K562 (cell line): ENCODE measurements around the gene CBX4. TPM values are rescaled to one million over a fixed set of nuclear protein-coding genes. Genes with fewer than 3 reads are reported as not detected.

Experiments
- BHLHE40 ChIP-seq: IDR thresholded peaks from 2 replicates; pipeline ENCODE4 v1.6.1; 2011; ENCODE audit warnings: low read length, improper control_type of control experiment
- CAMTA2 ChIP-seq: fragments of 250-450 bp; sonication (Bioruptor Pico); conservative IDR thresholded peaks from 2 replicates; pipeline ENCODE4 v1.5.1; 2022
- EGR1 ChIP-seq: fragments of 450-650 bp; conservative IDR thresholded peaks from 2 replicates; pipeline ENCODE4 v1.6.1; 2017; ENCODE audit warnings: mild to moderate bottlenecking
- FIP1L1 ChIP-seq: fragments of 200-400 bp; formaldehyde crosslinking; IDR thresholded peaks from 2 replicates; pipeline ENCODE4 v1.6.1; 2018; ENCODE audit warnings: mild to moderate bottlenecking, low read depth, low read length; ENCODE audit not compliant: poor library complexity, severe bottlenecking
- HMG20B ChIP-seq: fragments of 250-450 bp; sonication (Bioruptor Pico); IDR thresholded peaks from 2 replicates; pipeline ENCODE4 v1.5.0; 2021; ENCODE audit warnings: mild to moderate bottlenecking
- HOXB6 ChIP-seq: fragments of 250-450 bp; sonication (Bioruptor Pico); IDR thresholded peaks from 2 replicates; pipeline ENCODE4 v1.5.1; 2022; ENCODE audit warnings: mild to moderate bottlenecking, borderline replicate concordance
- KDM2B ChIP-seq: fragments of 250-450 bp; sonication (Bioruptor Pico); IDR thresholded peaks from 2 replicates; pipeline ENCODE4 v1.8.0; 2021; ENCODE audit warnings: mild to moderate bottlenecking, moderate library complexity
- MTA1 ChIP-seq: fragments of 450-650 bp; IDR thresholded peaks from 2 replicates; pipeline ENCODE4 v1.6.1; 2017; ENCODE audit warnings: borderline replicate concordance
- NCOA2 ChIP-seq, 2 experiments: fragments of 450-650 bp; IDR thresholded peaks; 2 replicates each; pipeline ENCODE4 v1.6.1; 2018; ENCODE audit warnings: mild to moderate bottlenecking in 2 of 2, moderate library complexity in 1 of 2; ENCODE audit not compliant: partially characterized antibody in 2 of 2
- NEUROD1 ChIP-seq: fragments of 150-350 bp; IDR thresholded peaks from 2 replicates; pipeline ENCODE4 v1.6.1; 2014; ENCODE audit warnings: borderline replicate concordance, low read length, low read depth; ENCODE audit not compliant: partially characterized antibody
- OTX1 ChIP-seq: fragments of 450-650 bp; formaldehyde crosslinking; IDR thresholded peaks from 2 replicates; pipeline ENCODE4 v1.4.0; 2022; ENCODE audit warnings: mild to moderate bottlenecking
- PHTF2 ChIP-seq: fragments of 250-450 bp; sonication (Bioruptor Pico); IDR thresholded peaks from 2 replicates; pipeline ENCODE4 v1.5.0; 2021; ENCODE audit warnings: mild to moderate bottlenecking
- SAP30 ChIP-seq: fragments of 200-600 bp; sonication (generic); IDR thresholded peaks from 2 replicates; pipeline ENCODE4 v1.6.1; 2012; ENCODE audit warnings: borderline replicate concordance, low read depth, mild to moderate bottlenecking, moderate library complexity, low read length, control low read depth, inconsistent platforms; ENCODE audit not compliant: insufficient read depth, poor library complexity, severe bottlenecking
- SMAD1 ChIP-seq: fragments of 150-350 bp; IDR thresholded peaks from 2 replicates; pipeline ENCODE4 v1.6.1; 2014; ENCODE audit warnings: low read length, low read depth; ENCODE audit not compliant: partially characterized antibody
- WHSC1 ChIP-seq: IDR thresholded peaks from one replicate; pipeline ENCODE4 v1.6.1; 2012; ENCODE audit warnings: low read length, control low read depth, inconsistent platforms
- ZC3H4 ChIP-seq: sonication (generic); formaldehyde crosslinking; IDR thresholded peaks from 2 replicates; pipeline ENCODE4 v1.9.0; 2021; ENCODE audit warnings: missing genetic modification reagents, borderline replicate concordance
- ZKSCAN8 ChIP-seq: fragments of 200-800 bp; sonication (Bioruptor generic); IDR thresholded peaks from 2 replicates; pipeline ENCODE4 v1.6.1; 2016; ENCODE audit warnings: missing genetic modification characterization, missing compliant biosample characterization
- ZNF184 ChIP-seq: sonication (generic); formaldehyde crosslinking; IDR thresholded peaks from 2 replicates; pipeline ENCODE4 v1.5.0; 2020; ENCODE audit warnings: missing genetic modification reagents
- ZNF717 ChIP-seq: fragments of 250-450 bp; sonication (Bioruptor Pico); IDR thresholded peaks from 2 replicates; pipeline ENCODE4 v1.5.0; 2021
- ZNF766 ChIP-seq: fragments of 200-800 bp; sonication (Bioruptor generic); conservative IDR thresholded peaks from 2 replicates; pipeline ENCODE4 v1.6.1; 2016; ENCODE audit warnings: missing genetic modification characterization, missing compliant biosample characterization
- polyA plus RNA-seq, 8 experiments: library from polyadenylated mRNA; depleted of rRNA in 4 of 8; stranded (reverse) in 5 of 8; unstranded in 3 of 8; fragments of >200 nt; fragmentation: Nextera tagmentation in 2 of 8; fragmentation: Illumina TruSeq in 1 of 8; extraction: Ambion mirVana in 2 of 8; extraction: Trizol in 1 of 8; gene quantifications; 2 replicates each; pipeline versions ENCODE4 v1.2.1 to v1.2.3, GENCODE V29; 2011 to 2014; ENCODE audit warnings: inconsistent platforms in 1 of 8, missing spikeins in 1 of 8
- total RNA-seq, 7 experiments: library from RNA; depleted of rRNA in 6 of 7; stranded (reverse); fragments of >200 nt in 6 of 7; fragmentation: Illumina TruSeq in 2 of 7; extraction: Trizol in 2 of 7; gene quantifications; 2 replicates each; pipeline versions ENCODE4 v1.2.1 to v1.2.3, GENCODE V29; 2011 to 2021; ENCODE audit warnings: low replicate concordance in 1 of 7
- TF ChIP-seq, protein P1 (sequence below): fragments of 250-450 bp; sonication (Bioruptor Pico); IDR thresholded peaks from 2 replicates; pipeline ENCODE4 v1.8.0; 2022; ENCODE audit warnings: inconsistent platforms
- TF ChIP-seq, protein P2 (sequence below): fragments of 450-650 bp; IDR thresholded peaks from 2 replicates; pipeline ENCODE4 v1.7.1; 2018; ENCODE audit warnings: mild to moderate bottlenecking, low read depth; ENCODE audit not compliant: partially characterized antibody
- TF ChIP-seq, protein P3 (sequence below): fragments of 450-650 bp; formaldehyde crosslinking; IDR thresholded peaks from 2 replicates; pipeline ENCODE4 v1.4.0; 2022; ENCODE audit warnings: missing genetic modification characterization

CBX4 gene
- total and polyA plus RNA-seq, 9 of the 15 experiments (the other 6 are each of a cell fraction or from before 2014, with no cell fraction given): 0.98 to 50.5 (median 10.0) TPM

DNA sequence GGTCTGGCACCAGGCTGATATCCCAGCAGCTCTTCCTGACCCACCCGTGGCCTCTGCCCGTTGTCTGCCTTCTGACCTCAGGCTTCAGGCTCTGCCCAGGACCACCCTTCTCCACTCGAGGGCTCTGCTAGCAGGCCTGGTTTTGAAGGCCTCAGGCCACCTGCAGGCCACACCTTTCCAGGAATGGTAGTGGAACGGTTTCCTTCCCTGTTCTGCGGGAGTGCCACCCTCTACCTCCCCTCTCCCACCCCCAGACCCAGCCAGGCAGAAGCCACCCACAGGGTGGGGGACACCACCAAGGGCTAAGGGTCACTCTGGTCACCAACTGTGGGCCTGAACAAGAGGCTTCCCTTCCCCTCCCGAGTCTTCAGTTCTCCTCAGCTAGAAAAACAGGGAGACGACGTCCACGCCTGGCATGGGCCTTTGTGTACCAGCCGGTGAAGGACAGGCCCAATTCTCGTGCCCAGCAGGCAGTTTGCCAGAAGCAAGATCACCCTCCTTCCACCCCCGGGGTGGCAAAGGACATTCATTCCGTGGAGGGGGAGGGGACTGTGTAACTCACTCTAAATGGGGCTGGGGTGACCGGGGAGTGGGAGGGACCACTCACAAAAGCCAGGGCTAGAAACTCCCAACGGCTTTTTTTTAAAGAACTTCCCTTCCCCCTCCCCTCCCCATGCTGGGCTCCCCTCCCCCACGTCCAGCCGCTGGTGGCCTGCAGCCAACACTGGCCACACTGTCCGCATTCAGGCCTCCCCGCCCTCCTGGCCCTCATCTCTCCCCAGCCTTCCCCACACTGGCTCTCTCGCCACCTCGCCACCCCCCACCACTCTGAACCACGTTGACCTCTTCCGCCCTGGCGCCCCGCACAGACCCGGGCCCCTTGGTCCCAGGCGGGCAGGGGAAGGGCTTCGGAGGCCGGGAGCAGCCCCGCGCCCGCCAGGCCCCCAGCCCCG, 7.7 kb downstream of the CBX4 start (continued):
- TF ChIP-seq, protein P1, sequence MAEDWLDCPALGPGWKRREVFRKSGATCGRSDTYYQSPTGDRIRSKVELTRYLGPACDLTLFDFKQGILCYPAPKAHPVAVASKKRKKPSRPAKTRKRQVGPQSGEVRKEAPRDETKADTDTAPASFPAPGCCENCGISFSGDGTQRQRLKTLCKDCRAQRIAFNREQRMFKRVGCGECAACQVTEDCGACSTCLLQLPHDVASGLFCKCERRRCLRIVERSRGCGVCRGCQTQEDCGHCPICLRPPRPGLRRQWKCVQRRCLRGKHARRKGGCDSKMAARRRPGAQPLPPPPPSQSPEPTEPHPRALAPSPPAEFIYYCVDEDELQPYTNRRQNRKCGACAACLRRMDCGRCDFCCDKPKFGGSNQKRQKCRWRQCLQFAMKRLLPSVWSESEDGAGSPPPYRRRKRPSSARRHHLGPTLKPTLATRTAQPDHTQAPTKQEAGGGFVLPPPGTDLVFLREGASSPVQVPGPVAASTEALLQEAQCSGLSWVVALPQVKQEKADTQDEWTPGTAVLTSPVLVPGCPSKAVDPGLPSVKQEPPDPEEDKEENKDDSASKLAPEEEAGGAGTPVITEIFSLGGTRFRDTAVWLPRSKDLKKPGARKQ (CRISPR knock-in tag): no peak
- TF ChIP-seq PHTF2 (CRISPR knock-in tag): no peak
- TF ChIP-seq ZNF184 (CRISPR knock-in tag): no peak
- no peak for TF ChIP-seq SMAD1
- peak; percentile 54 for TF ChIP-seq EGR1
- TF ChIP-seq, protein P2, sequence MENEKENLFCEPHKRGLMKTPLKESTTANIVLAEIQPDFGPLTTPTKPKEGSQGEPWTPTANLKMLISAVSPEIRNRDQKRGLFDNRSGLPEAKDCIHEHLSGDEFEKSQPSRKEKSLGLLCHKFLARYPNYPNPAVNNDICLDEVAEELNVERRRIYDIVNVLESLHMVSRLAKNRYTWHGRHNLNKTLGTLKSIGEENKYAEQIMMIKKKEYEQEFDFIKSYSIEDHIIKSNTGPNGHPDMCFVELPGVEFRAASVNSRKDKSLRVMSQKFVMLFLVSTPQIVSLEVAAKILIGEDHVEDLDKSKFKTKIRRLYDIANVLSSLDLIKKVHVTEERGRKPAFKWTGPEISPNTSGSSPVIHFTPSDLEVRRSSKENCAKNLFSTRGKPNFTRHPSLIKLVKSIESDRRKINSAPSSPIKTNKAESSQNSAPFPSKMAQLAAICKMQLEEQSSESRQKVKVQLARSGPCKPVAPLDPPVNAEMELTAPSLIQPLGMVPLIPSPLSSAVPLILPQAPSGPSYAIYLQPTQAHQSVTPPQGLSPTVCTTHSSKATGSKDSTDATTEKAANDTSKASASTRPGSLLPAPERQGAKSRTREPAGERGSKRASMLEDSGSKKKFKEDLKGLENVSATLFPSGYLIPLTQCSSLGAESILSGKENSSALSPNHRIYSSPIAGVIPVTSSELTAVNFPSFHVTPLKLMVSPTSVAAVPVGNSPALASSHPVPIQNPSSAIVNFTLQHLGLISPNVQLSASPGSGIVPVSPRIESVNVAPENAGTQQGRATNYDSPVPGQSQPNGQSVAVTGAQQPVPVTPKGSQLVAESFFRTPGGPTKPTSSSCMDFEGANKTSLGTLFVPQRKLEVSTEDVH: no peak
- TF ChIP-seq HMG20B (CRISPR knock-in tag): no peak
- peak; percentile 73 for TF ChIP-seq ZNF766
- TF ChIP-seq, protein P3, sequence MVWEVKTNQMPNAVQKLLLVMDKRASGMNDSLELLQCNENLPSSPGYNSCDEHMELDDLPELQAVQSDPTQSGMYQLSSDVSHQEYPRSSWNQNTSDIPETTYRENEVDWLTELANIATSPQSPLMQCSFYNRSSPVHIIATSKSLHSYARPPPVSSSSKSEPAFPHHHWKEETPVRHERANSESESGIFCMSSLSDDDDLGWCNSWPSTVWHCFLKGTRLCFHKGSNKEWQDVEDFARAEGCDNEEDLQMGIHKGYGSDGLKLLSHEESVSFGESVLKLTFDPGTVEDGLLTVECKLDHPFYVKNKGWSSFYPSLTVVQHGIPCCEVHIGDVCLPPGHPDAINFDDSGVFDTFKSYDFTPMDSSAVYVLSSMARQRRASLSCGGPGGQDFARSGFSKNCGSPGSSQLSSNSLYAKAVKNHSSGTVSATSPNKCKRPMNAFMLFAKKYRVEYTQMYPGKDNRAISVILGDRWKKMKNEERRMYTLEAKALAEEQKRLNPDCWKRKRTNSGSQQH: peak; percentile 68; the same call in 1 of the 2 replicates
- TF ChIP-seq BHLHE40: peak; percentile 17; the same call in 1 of the 2 replicates
- TF ChIP-seq ZNF717 (CRISPR knock-in tag): peak; percentile 59; the same call in 1 of the 2 replicates
- TF ChIP-seq CAMTA2 (CRISPR knock-in tag): no peak
- TF ChIP-seq OTX1 (CRISPR knock-in tag): peak; percentile 91
- TF ChIP-seq MTA1: 0 out of 2 replicates have a peak, but pooled peaks have one; percentile 27
- TF ChIP-seq NEUROD1: peak; percentile 44
- TF ChIP-seq ZC3H4 (CRISPR knock-in tag): no peak
- no peak for TF ChIP-seq SAP30
- TF ChIP-seq ZKSCAN8 (CRISPR knock-in tag): peak; percentile 78
- TF ChIP-seq NCOA2 (IDR thresholded peaks at IDR 0.05; ENCODE audit: partially characterized antibody in 2 of 2): no peak
- no peak for TF ChIP-seq WHSC1
- TF ChIP-seq FIP1L1: no peak
- TF ChIP-seq KDM2B: no peak
- no peak for TF ChIP-seq HOXB6 (CRISPR knock-in tag)
